Natural killer cell (primary cell): ENCODE results near the gene CDYL2. TPM values are rescaled to one million over a fixed set of nuclear protein-coding genes. Genes with fewer than 3 reads are reported as not detected.

Experiments used
- ATAC-seq, 3 donors: fragments of 150-1000 bp in 2 of 3; fragments of 200-7000 bp in 1 of 3; cut with Tn5 transposase; 1 replicate in 1 of 3; 2 replicates in 2 of 3; pipeline ENCODE4 v1.10.0; 2021; ENCODE audit warnings: mild to moderate bottlenecking in 2 of 3, moderate library complexity in 2 of 3
- DNase-seq, 2 donors: peaks; one replicate each; pipeline versions ENCODE4 v3.0.0 to v3.0.0-alpha.2; 2013 to 2021; ENCODE audit warnings: mixed read lengths in 1 of 2
- H3K27ac ChIP-seq: one replicate; pipeline ENCODE4 v1.5.1; 2013; ENCODE audit warnings: mild to moderate bottlenecking, low read length
- H3K27me3 ChIP-seq: one replicate; pipeline ENCODE4 v1.6.1; 2013; ENCODE audit warnings: low read length; ENCODE audit not compliant: control insufficient read depth, insufficient read depth
- H3K36me3 ChIP-seq: one replicate; pipeline ENCODE4 v1.6.1; 2013; ENCODE audit warnings: low read length; ENCODE audit not compliant: control insufficient read depth, insufficient read depth
- H3K4me1 ChIP-seq: one replicate; pipeline ENCODE4 v1.6.1; 2013; ENCODE audit warnings: low read length; ENCODE audit not compliant: control insufficient read depth, insufficient read depth
- H3K4me3 ChIP-seq: one replicate; pipeline ENCODE4 v1.5.1; 2013; ENCODE audit warnings: low read length
- H3K9me3 ChIP-seq: one replicate; pipeline ENCODE4 v1.6.1; 2013; ENCODE audit warnings: low read length; ENCODE audit not compliant: control insufficient read depth, insufficient read depth
- H3K27ac Mint-ChIP-seq, 2 donors: one replicate each; pipeline ENCODE4 v1.8.0; 2022; ENCODE audit warnings: mild to moderate bottlenecking in 2 of 2, mixed read lengths in 2 of 2, moderate library complexity in 1 of 2
- H3K27me3 Mint-ChIP-seq, 2 donors: one replicate each; pipeline ENCODE4 v1.8.0; 2022; ENCODE audit warnings: low read depth in 2 of 2, mixed read lengths in 2 of 2
- H3K36me3 Mint-ChIP-seq: one replicate; pipeline ENCODE4 v1.8.0; 2022; ENCODE audit warnings: mixed read lengths
- H3K4me1 Mint-ChIP-seq, 2 donors: one replicate each; pipeline ENCODE4 v1.8.0; 2022; ENCODE audit warnings: mixed read lengths in 2 of 2
- H3K4me3 Mint-ChIP-seq: one replicate; pipeline ENCODE4 v1.8.0; 2022; ENCODE audit warnings: mild to moderate bottlenecking, moderate library complexity, mixed read lengths
- H3K9me3 Mint-ChIP-seq, 2 donors: one replicate each; pipeline ENCODE4 v1.8.0; 2022; ENCODE audit warnings: mixed read lengths in 2 of 2
- CTCF ChIP-seq: fragments of 200-600 bp; IDR thresholded peaks from one replicate; pipeline ENCODE4 v1.8.0; 2022; ENCODE audit warnings: antibody characterized with exemption
- WGBS: methylation state at CpG from one replicate; pipeline ENCODE4 v1.1.7; 2013; ENCODE audit warnings: missing lambda C conversion rate; ENCODE audit not compliant: insufficient coverage; 5-methylcytosine and 5-hydroxymethylcytosine counted together
- intact Hi-C: fragments of 100-400 bp; cut with micrococcal nuclease; formaldehyde crosslinking; loops from one replicate; pipeline ENCODE4 v1.14.2; 2022
- total RNA-seq, 4 donors: library from RNA; stranded (reverse); fragments of 120-200 nt in 1 of 4; gene quantifications; one replicate each; pipeline versions ENCODE4 v1.2.3 to v1.2.4, GENCODE V29; 2013 to 2022

The CDYL2 gene
- total RNA-seq, 3 donors from 2014 or later (not counting 1 experiment from before 2014, with no cell fraction given) = 2.7 to 14.5 (median 3.4) TPM

GRCh38 chr16:80716564-80717139, 87.7 kb downstream of the CDYL2 start:
- no peaks in the 10 kb centered on the region for H3K27me3 ChIP-seq
- 88% methylated on average over 2 of the region's 2 CpGs for whole genome bisulfite sequencing
- H3K27ac Mint-ChIP-seq = no peak overlapping the region
- no peak overlapping the region for H3K4me3 Mint-ChIP-seq
- no peaks in the 10 kb centered on the region for H3K27me3 Mint-ChIP-seq
- H3K9me3 ChIP-seq = no peaks in the 10 kb centered on the region
- no peak overlapping the region for H3K4me3 ChIP-seq
- H3K36me3 ChIP-seq = no peaks in the 10 kb centered on the region
- DNase-seq = no peak
- H3K4me1 ChIP-seq = peaks cover 3% of the 10 kb centered on the region
- intact Hi-C loops = no loop called here
- no peak for TF ChIP-seq CTCF
- ATAC-seq = no peak
- no peaks in the 10 kb centered on the region for H3K36me3 Mint-ChIP-seq
- H3K9me3 Mint-ChIP-seq = no peaks in the 10 kb centered on the region
- no peaks in the 10 kb centered on the region for H3K4me1 Mint-ChIP-seq
- H3K27ac ChIP-seq = no peak overlapping the region

- WGBS = 97% methylated on average over 4 of the region's 4 CpGs
- no peak overlapping the region for H3K4me3 ChIP-seq
- H3K36me3 Mint-ChIP-seq = no peaks in the 10 kb centered on the region
- H3K27me3 ChIP-seq = no peaks in the 10 kb centered on the region
- no peaks in the 10 kb centered on the region for H3K4me1 Mint-ChIP-seq
- H3K9me3 Mint-ChIP-seq = no peaks in the 10 kb centered on the region
- ATAC-seq (no peak), DNase-seq (no peak)
- no peak overlapping the region for H3K4me3 Mint-ChIP-seq
- no peak overlapping the region for H3K27ac ChIP-seq
- intact Hi-C loops = no loop called here
- TF ChIP-seq CTCF = no peak
- H3K27ac Mint-ChIP-seq = no peak overlapping the region
- no peaks in the 10 kb centered on the region for H3K27me3 Mint-ChIP-seq
- H3K4me1 ChIP-seq = no peaks in the 10 kb centered on the region
- no peaks in the 10 kb centered on the region for H3K9me3 ChIP-seq
- H3K36me3 ChIP-seq = no peaks in the 10 kb centered on the region
Observed at GRCh38 chr16:80711406-80711805, 93.0 kb downstream of the CDYL2 start.

GRCh38 chr16:80710918-80711317, 93.5 kb downstream of the CDYL2 start:
- DNase-seq (no peak), ATAC-seq (no peak)
- H3K36me3 ChIP-seq = no peaks in the 10 kb centered on the region
- H3K4me3 Mint-ChIP-seq = no peak overlapping the region
- no peak overlapping the region for H3K27ac Mint-ChIP-seq
- H3K9me3 ChIP-seq = no peaks in the 10 kb centered on the region
- H3K27me3 Mint-ChIP-seq = no peaks in the 10 kb centered on the region
- 94% methylated on average over 8 of the region's 8 CpGs for WGBS
- H3K9me3 Mint-ChIP-seq = no peaks in the 10 kb centered on the region
- no peaks in the 10 kb centered on the region for H3K4me1 Mint-ChIP-seq
- intact Hi-C loops = no loop called here
- no peaks in the 10 kb centered on the region for H3K4me1 ChIP-seq
- no peaks in the 10 kb centered on the region for H3K36me3 Mint-ChIP-seq
- no peak overlapping the region for H3K27ac ChIP-seq
- TF ChIP-seq CTCF = no peak
- H3K4me3 ChIP-seq = no peak overlapping the region
- no peaks in the 10 kb centered on the region for H3K27me3 ChIP-seq

- Histone ChIP-seq H3K27ac (no peak overlapping the region), H3K9me3 (no peaks in the 10 kb centered on the region), H3K27me3 (no peaks in the 10 kb centered on the region), H3K4me3 (no peak overlapping the region), H3K36me3 (no peaks in the 10 kb centered on the region), H3K4me1 (no peaks in the 10 kb centered on the region)
- no peak overlapping the region for H3K4me3 Mint-ChIP-seq
- DNase-seq (no peak), ATAC-seq (no peak)
- no peaks in the 10 kb centered on the region for H3K27me3 Mint-ChIP-seq
- no peaks in the 10 kb centered on the region for H3K4me1 Mint-ChIP-seq
- no peak for TF ChIP-seq CTCF
- 96% methylated on average over 9 of the region's 9 CpGs for WGBS
- intact Hi-C loops = no loop called here
- H3K36me3 Mint-ChIP-seq = no peaks in the 10 kb centered on the region
- H3K9me3 Mint-ChIP-seq = no peaks in the 10 kb centered on the region
- no peak overlapping the region for H3K27ac Mint-ChIP-seq
Observed at GRCh38 chr16:80708823-80709222, 95.6 kb downstream of the CDYL2 start.
